Measurements from ENCODE around the gene ETF1.

The ETF1 gene

GRCh38 chr5:138520971-138521370, 22.1 kb downstream of the ETF1 start:
- TF ChIP-seq SIN3A (IDR thresholded peaks at IDR 0.05; ENCODE audit: borderline replicate concordance, insufficient read depth, low read length) (no peak), POLR2AphosphoS5 (IDR thresholded peaks at IDR 0.05; ENCODE audit: low read depth, low read length) (no peak), TAF1 (IDR thresholded peaks at IDR 0.05; ENCODE audit: borderline replicate concordance, insufficient read depth, low read length) (no peak), REST (IDR thresholded peaks at IDR 0.05; ENCODE audit: insufficient read depth in 1 of 2, low read depth in 2 of 2, low read length in 2 of 2) (no peak), FOXP2 (optimal IDR thresholded peaks at IDR 0.05; ENCODE audit: borderline replicate concordance, extremely low read depth, extremely low read length, insufficient read depth) (no peak)

GRCh38 chr5:138517437-138517836, 25.6 kb downstream of the ETF1 start:
- TF ChIP-seq TAF1 (IDR thresholded peaks at IDR 0.05; ENCODE audit: borderline replicate concordance, insufficient read depth, low read length) (no peak), REST (IDR thresholded peaks at IDR 0.05; ENCODE audit: insufficient read depth in 1 of 2, low read depth in 2 of 2, low read length in 2 of 2) (no peak), SIN3A (IDR thresholded peaks at IDR 0.05; ENCODE audit: borderline replicate concordance, insufficient read depth, low read length) (no peak), POLR2AphosphoS5 (IDR thresholded peaks at IDR 0.05; ENCODE audit: low read depth, low read length) (no peak)

GRCh38 chr5:138515556-138516245, 27.3 kb downstream of the ETF1 start:
- TF ChIP-seq REST (IDR thresholded peaks at IDR 0.05; ENCODE audit: insufficient read depth in 1 of 2, low read depth in 2 of 2, low read length in 2 of 2) = no peak
- TF ChIP-seq TAF1 (IDR thresholded peaks at IDR 0.05; ENCODE audit: borderline replicate concordance, insufficient read depth, low read length) = no peak
- TF ChIP-seq SIN3A (IDR thresholded peaks at IDR 0.05; ENCODE audit: borderline replicate concordance, insufficient read depth, low read length) = no peak
- no peak for TF ChIP-seq POLR2AphosphoS5 (IDR thresholded peaks at IDR 0.05; ENCODE audit: low read depth, low read length)
- no peak for TF ChIP-seq FOXP2 (optimal IDR thresholded peaks at IDR 0.05; ENCODE audit: borderline replicate concordance, extremely low read depth, extremely low read length, insufficient read depth)

GRCh38 chr5:138514021-138514420, 29.0 kb downstream of the ETF1 start:
- TF ChIP-seq REST (IDR thresholded peaks at IDR 0.05; ENCODE audit: insufficient read depth in 1 of 2, low read depth in 2 of 2, low read length in 2 of 2) = no peak
- no peak for TF ChIP-seq TAF1 (IDR thresholded peaks at IDR 0.05; ENCODE audit: borderline replicate concordance, insufficient read depth, low read length)
- TF ChIP-seq FOXP2 (optimal IDR thresholded peaks at IDR 0.05; ENCODE audit: borderline replicate concordance, extremely low read depth, extremely low read length, insufficient read depth) = no peak
- TF ChIP-seq POLR2AphosphoS5 (IDR thresholded peaks at IDR 0.05; ENCODE audit: low read depth, low read length) = no peak
- TF ChIP-seq SIN3A (IDR thresholded peaks at IDR 0.05; ENCODE audit: borderline replicate concordance, insufficient read depth, low read length) = no peak
